HG03354 (cell line): ENCODE measurements around the gene ASB4.
"Not testable (repeated sequence)": the region's sequence is repeated elsewhere in the genome, so short reads cannot be mapped to it uniquely, and the experiment has no call there.

Experiments used
- ATAC-seq: cut with Tn5 transposase; IDR thresholded peaks from one replicate; pipeline ENCODE4 v1.9.1; 2021; ENCODE audit warnings: mild to moderate bottlenecking; ENCODE audit not compliant: unreplicated experiment, poor library complexity, severe bottlenecking

Gene ASB4

GRCh38 chr7:95478272-95479037 is 7.3 kb upstream of the ASB4 start:
- no peak for ATAC-seq

- peak; percentile 65 for ATAC-seq
Measured at GRCh38 chr7:95479992-95480624, 5.6 kb upstream of the ASB4 start.

GRCh38 chr7:95481271-95482165 is 4.2 kb upstream of the ASB4 start:
- ATAC-seq: no peak

- no peak for ATAC-seq
Measured at GRCh38 chr7:95482424-95482823, 3.3 kb upstream of the ASB4 start.

GRCh38 chr7:95490231-95490762 is 4.6 kb downstream of the ASB4 start:
- ATAC-seq: no peak

GRCh38 chr7:95491201-95491600 is 5.5 kb downstream of the ASB4 start:
- no peak for ATAC-seq

- no peak for ATAC-seq
Measured at GRCh38 chr7:95491634-95492314, 6.0 kb downstream of the ASB4 start.

- no peak for ATAC-seq
Measured at GRCh38 chr7:95493247-95493646, 7.5 kb downstream of the ASB4 start.

- no peak for ATAC-seq
Measured at GRCh38 chr7:95493844-95494243, 8.1 kb downstream of the ASB4 start.

GRCh38 chr7:95501261-95501832 is 15.6 kb downstream of the ASB4 start:
- ATAC-seq: peak; percentile 90

GRCh38 chr7:95502403-95502802 is 16.7 kb downstream of the ASB4 start:
- ATAC-seq: no peak

- no peak for ATAC-seq
Measured at GRCh38 chr7:95503271-95504131, 17.8 kb downstream of the ASB4 start.

- not testable (repeated sequence) for ATAC-seq
Measured at GRCh38 chr7:95504132-95504588, 18.4 kb downstream of the ASB4 start.

GRCh38 chr7:95508780-95509179 is 23.0 kb downstream of the ASB4 start:
- ATAC-seq: peak; percentile 33

GRCh38 chr7:95509199-95509598 is 23.5 kb downstream of the ASB4 start:
- ATAC-seq: peak; percentile 71

- peak; percentile 84 for ATAC-seq
Measured at GRCh38 chr7:95511716-95512260, 26.0 kb downstream of the ASB4 start.

- peak; percentile 87 for ATAC-seq
Measured at GRCh38 chr7:95517458-95517857, 31.7 kb downstream of the ASB4 start.

- ATAC-seq: peak; percentile 56
Measured at GRCh38 chr7:95517870-95518269, 32.1 kb downstream of the ASB4 start.
